Smooth muscle cell (in vitro differentiated cells): Measurements from ENCODE around the gene HEBP1. TPM values are rescaled to one million over a fixed set of nuclear protein-coding genes. Genes with fewer than 3 reads are reported as not detected.

ENCODE experiments used
- DNase-seq: peaks from one replicate; lab custom pipeline; 2025; ENCODE audit not compliant: unreplicated experiment; lab: John Stamatoyannopoulos, UW
- H2AFZ ChIP-seq: fragments of 200-600 bp; sonication (generic); 2 replicates; pipeline ENCODE4 v1.6.0; 2016; ENCODE audit warnings: antibody characterized with exemption, low read depth, mild to moderate bottlenecking
- H3F3A ChIP-seq: fragments of 200-600 bp; sonication (generic); 2 replicates; pipeline ENCODE4 v1.6.0; 2017; ENCODE audit warnings: antibody characterized with exemption, low read depth
- H3K27ac ChIP-seq: fragments of 200-600 bp; sonication (generic); 2 replicates; pipeline ENCODE4 v1.5.1; 2016; ENCODE audit warnings: low read depth, mild to moderate bottlenecking
- H3K27me3 ChIP-seq: fragments of 200-600 bp; sonication (generic); 2 replicates; pipeline ENCODE4 v1.6.1; 2016; ENCODE audit warnings: low read depth, mild to moderate bottlenecking
- H3K36me3 ChIP-seq: fragments of 200-600 bp; sonication (generic); 2 replicates; pipeline ENCODE4 v1.5.1; 2016; ENCODE audit warnings: low read depth
- H3K4me1 ChIP-seq: fragments of 200-600 bp; sonication (generic); 2 replicates; pipeline ENCODE4 v1.5.1; 2016; ENCODE audit warnings: low read depth
- H3K4me2 ChIP-seq: fragments of 200-600 bp; sonication (generic); 2 replicates; pipeline ENCODE4 v1.6.0; 2016; ENCODE audit warnings: mild to moderate bottlenecking
- H3K4me3 ChIP-seq: fragments of 200-600 bp; sonication (generic); 2 replicates; pipeline ENCODE4 v1.5.1; 2016; ENCODE audit warnings: mild to moderate bottlenecking
- H3K79me2 ChIP-seq: fragments of 200-600 bp; sonication (generic); 2 replicates; pipeline ENCODE4 v1.6.0; 2016; ENCODE audit warnings: low read depth, mild to moderate bottlenecking
- H3K9ac ChIP-seq: fragments of 200-600 bp; sonication (generic); 2 replicates; pipeline ENCODE4 v1.6.0; 2016; ENCODE audit warnings: low read depth
- H3K9me3 ChIP-seq: fragments of 200-600 bp; sonication (generic); replicated peaks from 2 replicates; pipeline ENCODE4 v1.5.1; 2016; ENCODE audit warnings: low read depth
- H4K20me1 ChIP-seq: fragments of 200-600 bp; sonication (generic); 2 replicates; pipeline ENCODE4 v1.6.0; 2016; ENCODE audit warnings: low read depth
- CTCF ChIP-seq: fragments of 200-600 bp; sonication (generic); IDR thresholded peaks from 2 replicates; pipeline ENCODE4 v1.5.1; 2017; ENCODE audit warnings: borderline replicate concordance, mild to moderate bottlenecking, antibody characterized with exemption; ENCODE audit not compliant: insufficient read depth, poor library complexity, severe bottlenecking
- WGBS: methylation state at CpG from one replicate; pipeline ENCODE4 v1.1.7; 2016; ENCODE audit warnings: low lambda C conversion rate; 5-methylcytosine and 5-hydroxymethylcytosine counted together
- polyA plus RNA-seq: library from polyadenylated mRNA; unstranded; fragments of >200 nt; fragmentation: Nextera tagmentation; extraction: Ambion mirVana; gene quantifications from 2 replicates; pipeline ENCODE4 v1.2.1, GENCODE V29; 2016
- total RNA-seq: library from RNA; depleted of rRNA; stranded (reverse); fragments of >200 nt; gene quantifications from 2 replicates; pipeline ENCODE4 v1.2.3, GENCODE V29; 2014

HEBP1 gene
- total and polyA plus RNA-seq, 2 experiments from 2014 or later = 16.1 to 55.8 TPM

GRCh38 chr12:13030541-13031291 lies 30.7 kb upstream of the HEBP1 start:
- Histone ChIP-seq H3K36me3 (no peaks in the 10 kb centered on the region), H3K9ac (no peak overlapping the region), H4K20me1 (no peaks in the 10 kb centered on the region), H3K27ac (no peak overlapping the region), H3K79me2 (no peaks in the 10 kb centered on the region), H3K9me3 (no peaks in the 10 kb centered on the region), H3K4me3 (no peak overlapping the region), H3K4me2 (no peak overlapping the region), H2AFZ (no peak overlapping the region), H3F3A (no peaks in the 10 kb centered on the region), H3K27me3 (no peaks in the 10 kb centered on the region), H3K4me1 (peaks cover 17% of the 10 kb centered on the region)
- no peak for TF ChIP-seq CTCF
- 81% methylated on average over 9 of the region's 9 CpGs for WGBS
- DNase-seq = no peak

- no peak for TF ChIP-seq CTCF
- no peak overlapping the region for H3K4me2 ChIP-seq
- peaks cover 17% of the 10 kb centered on the region for H3K4me1 ChIP-seq
- no peaks in the 10 kb centered on the region for H3K9me3 ChIP-seq
- H3K4me3 ChIP-seq = no peak overlapping the region
- no peak overlapping the region for H3K9ac ChIP-seq
- H2AFZ ChIP-seq = no peak overlapping the region
- WGBS = 54% methylated on average over 4 of the region's 4 CpGs
- H4K20me1 ChIP-seq = no peaks in the 10 kb centered on the region
- H3K27me3 ChIP-seq = no peaks in the 10 kb centered on the region
- H3K79me2 ChIP-seq = no peaks in the 10 kb centered on the region
- DNase-seq = no peak
- no peaks in the 10 kb centered on the region for H3F3A ChIP-seq
- H3K27ac ChIP-seq = no peak overlapping the region
- H3K36me3 ChIP-seq = no peaks in the 10 kb centered on the region
Observed at GRCh38 chr12:13028825-13029570, 28.9 kb upstream of the HEBP1 start.

GRCh38 chr12:13027508-13027907 lies 27.4 kb upstream of the HEBP1 start:
- no peaks in the 10 kb centered on the region for H3K9me3 ChIP-seq
- H3K4me2 ChIP-seq = no peak overlapping the region
- H3K9ac ChIP-seq = no peak overlapping the region
- peaks cover 17% of the 10 kb centered on the region for H3K4me1 ChIP-seq
- no peaks in the 10 kb centered on the region for H3K27me3 ChIP-seq
- H3K4me3 ChIP-seq = no peak overlapping the region
- DNase-seq = no peak
- no peak for TF ChIP-seq CTCF
- no peaks in the 10 kb centered on the region for H3K79me2 ChIP-seq
- H3K36me3 ChIP-seq = no peaks in the 10 kb centered on the region
- H4K20me1 ChIP-seq = no peaks in the 10 kb centered on the region
- no peaks in the 10 kb centered on the region for H3F3A ChIP-seq
- no peak overlapping the region for H2AFZ ChIP-seq
- no peak overlapping the region for H3K27ac ChIP-seq
